Astrocyte (in vitro differentiated cells and primary cell): ENCODE data around the gene ZNF526. TPM values are rescaled to one million over a fixed set of nuclear protein-coding genes. Genes with fewer than 3 reads are reported as not detected.

Experiments
- DNase-seq: peaks from one replicate; pipeline ENCODE4 v3.0.0-alpha.2; 2010; ENCODE audit warnings: low read depth
- FAIRE-seq: peaks from 2 replicates; lab custom pipeline; 2011; peaks lifted over from hg19 to GRCh38; lab: Jason Lieb, UNC
- H2AFZ ChIP-seq: 2 replicates; pipeline ENCODE4 v1.6.0; 2012; ENCODE audit warnings: low read depth, low read length, inconsistent platforms
- H3K27ac ChIP-seq: 2 replicates; pipeline ENCODE4 v1.5.1; 2011; ENCODE audit warnings: low read depth, low read length, inconsistent platforms
- H3K27me3 ChIP-seq: 2 replicates; pipeline ENCODE4 v1.6.0; 2011; ENCODE audit warnings: low read length, inconsistent platforms; ENCODE audit not compliant: insufficient read depth
- H3K36me3 ChIP-seq: 2 replicates; pipeline ENCODE4 v1.5.1; 2011; ENCODE audit warnings: low read length, inconsistent platforms; ENCODE audit not compliant: insufficient read depth
- H3K4me1 ChIP-seq: 2 replicates; pipeline ENCODE4 v1.5.1; 2011; ENCODE audit warnings: low read length, inconsistent platforms; ENCODE audit not compliant: insufficient read depth
- H3K4me2 ChIP-seq: 2 replicates; pipeline ENCODE4 v1.6.0; 2012; ENCODE audit warnings: low read length, inconsistent platforms
- H3K4me3 ChIP-seq: 2 replicates; pipeline ENCODE4 v1.5.1; 2011; ENCODE audit warnings: low read depth, mild to moderate bottlenecking, low read length, inconsistent platforms; ENCODE audit not compliant: insufficient read depth
- H3K79me2 ChIP-seq: 2 replicates; pipeline ENCODE4 v1.6.0; 2012; ENCODE audit warnings: mild to moderate bottlenecking, low read length, inconsistent platforms; ENCODE audit not compliant: insufficient read depth
- H3K9ac ChIP-seq: 2 replicates; pipeline ENCODE4 v1.6.0; 2012; ENCODE audit warnings: mild to moderate bottlenecking, low read length, inconsistent platforms
- H3K9me3 ChIP-seq: 2 replicates; pipeline ENCODE4 v1.5.1; 2012; ENCODE audit warnings: low read depth, mild to moderate bottlenecking, low read length, inconsistent platforms; ENCODE audit not compliant: insufficient read depth
- H4K20me1 ChIP-seq: 2 replicates; pipeline ENCODE4 v1.6.0; 2012; ENCODE audit warnings: low read length, inconsistent platforms; ENCODE audit not compliant: insufficient read depth
- H3K27ac Mint-ChIP-seq: one replicate; pipeline ENCODE4 v1.8.0; 2021; ENCODE audit warnings: mild to moderate bottlenecking, mixed read lengths; ENCODE audit not compliant: unreplicated experiment
- H3K27me3 Mint-ChIP-seq: one replicate; pipeline ENCODE4 v1.8.0; 2021; ENCODE audit warnings: low read depth, mixed read lengths; ENCODE audit not compliant: unreplicated experiment
- H3K36me3 Mint-ChIP-seq: one replicate; pipeline ENCODE4 v1.8.0; 2021; ENCODE audit warnings: low read depth, mixed read lengths; ENCODE audit not compliant: unreplicated experiment
- H3K4me1 Mint-ChIP-seq: one replicate; pipeline ENCODE4 v1.8.0; 2021; ENCODE audit warnings: low read depth, mixed read lengths; ENCODE audit not compliant: unreplicated experiment
- H3K4me3 Mint-ChIP-seq: one replicate; pipeline ENCODE4 v1.8.0; 2021; ENCODE audit warnings: mild to moderate bottlenecking, moderate library complexity, mixed read lengths; ENCODE audit not compliant: unreplicated experiment
- H3K9me3 Mint-ChIP-seq: one replicate; pipeline ENCODE4 v1.8.0; 2021; ENCODE audit warnings: mild to moderate bottlenecking, mixed read lengths; ENCODE audit not compliant: unreplicated experiment
- CTCF ChIP-seq: IDR thresholded peaks from 2 replicates; pipeline ENCODE4 v1.5.1; 2011; ENCODE audit warnings: low read depth, mild to moderate bottlenecking, inconsistent platforms, low read length, moderate library complexity; ENCODE audit not compliant: insufficient read depth
- EZH2 ChIP-seq: IDR thresholded peaks from 2 replicates; pipeline ENCODE4 v1.6.1; 2012; ENCODE audit warnings: mild to moderate bottlenecking, low read length, inconsistent platforms; ENCODE audit not compliant: insufficient read depth
- total RNA-seq: library from RNA; stranded (reverse); gene quantifications from 2 replicates; pipeline ENCODE4 v1.2.1, GENCODE V29; 2021

Gene ZNF526
- total RNA-seq, 1 donor from 2014 or later = 20.2 TPM

GRCh38 chr19:42191855-42192254 is 28.3 kb upstream of the ZNF526 start:
- peaks cover 8% of the 10 kb centered on the region for H3K9me3 Mint-ChIP-seq
- H3K27ac Mint-ChIP-seq = no peak overlapping the region
- H3K4me2 ChIP-seq = no peak overlapping the region
- FAIRE-seq (no peak), DNase-seq (peak; percentile 60)
- no peaks in the 10 kb centered on the region for H3K36me3 ChIP-seq
- H3K27me3 ChIP-seq = no peaks in the 10 kb centered on the region
- H3K27me3 Mint-ChIP-seq = peaks cover 18% of the 10 kb centered on the region
- H3K27ac ChIP-seq = no peak overlapping the region
- no peaks in the 10 kb centered on the region for H3K4me1 Mint-ChIP-seq
- no peak overlapping the region for H3K4me3 ChIP-seq
- peaks cover 7% of the 10 kb centered on the region for H3K36me3 Mint-ChIP-seq
- H3K9ac ChIP-seq = no peak overlapping the region
- no peak overlapping the region for H2AFZ ChIP-seq
- TF ChIP-seq CTCF (no peak), EZH2 (no peak)
- no peaks in the 10 kb centered on the region for H3K4me1 ChIP-seq
- H3K79me2 ChIP-seq = no peaks in the 10 kb centered on the region
- H3K4me3 Mint-ChIP-seq = no peak overlapping the region
- peaks cover 2% of the 10 kb centered on the region for H3K9me3 ChIP-seq
- no peaks in the 10 kb centered on the region for H4K20me1 ChIP-seq

- peaks cover 16% of the 10 kb centered on the region for H3K27me3 Mint-ChIP-seq
- no peaks in the 10 kb centered on the region for H3K4me1 ChIP-seq
- H3K27ac ChIP-seq = no peak overlapping the region
- H3K4me3 ChIP-seq = no peak overlapping the region
- no peaks in the 10 kb centered on the region for H4K20me1 ChIP-seq
- no peak overlapping the region for H3K4me2 ChIP-seq
- FAIRE-seq = no peak
- H3K9me3 ChIP-seq = peaks cover 2% of the 10 kb centered on the region
- H3K36me3 ChIP-seq = no peaks in the 10 kb centered on the region
- H3K36me3 Mint-ChIP-seq = peaks cover 7% of the 10 kb centered on the region
- no peaks in the 10 kb centered on the region for H3K27me3 ChIP-seq
- H3K79me2 ChIP-seq = no peaks in the 10 kb centered on the region
- H3K4me3 Mint-ChIP-seq = no peak overlapping the region
- no peaks in the 10 kb centered on the region for H3K4me1 Mint-ChIP-seq
- peaks cover 8% of the 10 kb centered on the region for H3K9me3 Mint-ChIP-seq
- H2AFZ ChIP-seq = no peak overlapping the region
- no peak for DNase-seq
- peak overlapping the region; percentile 4 for H3K27ac Mint-ChIP-seq
- TF ChIP-seq CTCF = no peak
- TF ChIP-seq EZH2 = no peak
- no peak overlapping the region for H3K9ac ChIP-seq
These were observed 26.8 kb upstream of the ZNF526 start for GRCh38 chr19:42193294-42193693.

- Mint-ChIP-seq H3K27ac (no peak overlapping the region), H3K4me1 (peaks cover 2% of the 10 kb centered on the region), H3K36me3 (peaks cover 9% of the 10 kb centered on the region), H3K27me3 (peaks cover 16% of the 10 kb centered on the region), H3K4me3 (no peak overlapping the region), H3K9me3 (peaks cover 8% of the 10 kb centered on the region)
- no peaks in the 10 kb centered on the region for H3K79me2 ChIP-seq
- H3K27ac ChIP-seq = no peak overlapping the region
- H3K4me1 ChIP-seq = no peaks in the 10 kb centered on the region
- H2AFZ ChIP-seq = no peak overlapping the region
- H3K4me3 ChIP-seq = no peak overlapping the region
- H4K20me1 ChIP-seq = peaks cover 2% of the 10 kb centered on the region
- H3K9ac ChIP-seq = no peak overlapping the region
- H3K36me3 ChIP-seq = peaks cover 3% of the 10 kb centered on the region
- no peak for TF ChIP-seq CTCF
- peaks cover 2% of the 10 kb centered on the region for H3K9me3 ChIP-seq
- H3K4me2 ChIP-seq = no peak overlapping the region
- FAIRE-seq (no peak), DNase-seq (peak; percentile 37)
- no peaks in the 10 kb centered on the region for H3K27me3 ChIP-seq
These were observed 26.4 kb upstream of the ZNF526 start for GRCh38 chr19:42193706-42194105.
